Right renal cortex interstitium (tissue), 3 donors: ENCODE measurements around the gene HUNK. TPM values are rescaled to one million over a fixed set of nuclear protein-coding genes. Genes with fewer than 3 reads are reported as not detected.
"Not testable (repeated sequence)": the region's sequence is repeated elsewhere in the genome, so short reads cannot be mapped to it uniquely, and the experiment has no call there.

ENCODE experiments used
- DNase-seq, 3 donors: peaks; one replicate each; pipeline ENCODE4 v3.0.0-alpha.2; 2013; ENCODE audit warnings: low read depth in 3 of 3, low spot score in 2 of 3
- polyA plus RNA-seq, 3 donors: library from polyadenylated mRNA; unstranded; fragments of 120-200 nt; gene quantifications; one replicate each; pipeline ENCODE4 v1.2.1, GENCODE V29; 2013; ENCODE audit not compliant: insufficient read length in 3 of 3

The HUNK gene
- polyA plus RNA-seq, 3 donors: 14.5 to 16.1 (median 15.1) TPM

- DNase-seq: not testable (repeated sequence)
Observed at GRCh38 chr21:31946876-31947550, 74.2 kb downstream of the HUNK start.

- DNase-seq: no peak
Observed at GRCh38 chr21:31948676-31949075, 75.9 kb downstream of the HUNK start.

- no peak for DNase-seq
Observed at GRCh38 chr21:31952828-31953227, 80.0 kb downstream of the HUNK start.

- DNase-seq: no peak
Observed at GRCh38 chr21:31957631-31958030, 84.8 kb downstream of the HUNK start.

GRCh38 chr21:31959881-31960280 lies 87.1 kb downstream of the HUNK start:
- DNase-seq: no peak

- no peak for DNase-seq
Observed at GRCh38 chr21:31961027-31961426, 88.2 kb downstream of the HUNK start.

- no peak for DNase-seq
Observed at GRCh38 chr21:31961704-31962103, 88.9 kb downstream of the HUNK start.

- DNase-seq: no peak
Observed at GRCh38 chr21:31964692-31965091, 91.9 kb downstream of the HUNK start.

- no peak for DNase-seq
Observed at GRCh38 chr21:31967334-31967733, 94.5 kb downstream of the HUNK start.

GRCh38 chr21:31972622-31973021 lies 99.8 kb downstream of the HUNK start:
- no peak for DNase-seq

- no peak for DNase-seq
Observed at GRCh38 chr21:31973402-31973944, 100.7 kb downstream of the HUNK start.

GRCh38 chr21:31974454-31974985 lies 101.7 kb downstream of the HUNK start:
- no peak for DNase-seq

- DNase-seq: no peak
Observed at GRCh38 chr21:31975491-31975890, 102.7 kb downstream of the HUNK start.

- DNase-seq: no peak
Observed at GRCh38 chr21:31977816-31978215, 105.0 kb downstream of the HUNK start.

- no peak for DNase-seq
Observed at GRCh38 chr21:31983120-31983519, 110.3 kb downstream of the HUNK start.

- no peak for DNase-seq
Observed at GRCh38 chr21:31983554-31983953, 110.7 kb downstream of the HUNK start.

GRCh38 chr21:31985398-31985797 lies 112.6 kb downstream of the HUNK start:
- no peak for DNase-seq

GRCh38 chr21:31986035-31986856 lies 113.4 kb downstream of the HUNK start:
- DNase-seq: no peak

- no peak for DNase-seq
Observed at GRCh38 chr21:31987696-31988095, 114.9 kb downstream of the HUNK start.

- DNase-seq: no peak
Observed at GRCh38 chr21:31988492-31989290, 115.9 kb downstream of the HUNK start.
